ENCODE results near the gene IRAK1. TPM values are rescaled to one million over a fixed set of nuclear protein-coding genes. Genes with fewer than 3 reads are reported as not detected.
"Not testable (repeated sequence)": the region's sequence is repeated elsewhere in the genome, so short reads cannot be mapped to it uniquely, and the experiment has no call there.

IRAK1 gene
- total RNA-seq, 1 donor from 2014 or later: 69.1 TPM

DNA sequence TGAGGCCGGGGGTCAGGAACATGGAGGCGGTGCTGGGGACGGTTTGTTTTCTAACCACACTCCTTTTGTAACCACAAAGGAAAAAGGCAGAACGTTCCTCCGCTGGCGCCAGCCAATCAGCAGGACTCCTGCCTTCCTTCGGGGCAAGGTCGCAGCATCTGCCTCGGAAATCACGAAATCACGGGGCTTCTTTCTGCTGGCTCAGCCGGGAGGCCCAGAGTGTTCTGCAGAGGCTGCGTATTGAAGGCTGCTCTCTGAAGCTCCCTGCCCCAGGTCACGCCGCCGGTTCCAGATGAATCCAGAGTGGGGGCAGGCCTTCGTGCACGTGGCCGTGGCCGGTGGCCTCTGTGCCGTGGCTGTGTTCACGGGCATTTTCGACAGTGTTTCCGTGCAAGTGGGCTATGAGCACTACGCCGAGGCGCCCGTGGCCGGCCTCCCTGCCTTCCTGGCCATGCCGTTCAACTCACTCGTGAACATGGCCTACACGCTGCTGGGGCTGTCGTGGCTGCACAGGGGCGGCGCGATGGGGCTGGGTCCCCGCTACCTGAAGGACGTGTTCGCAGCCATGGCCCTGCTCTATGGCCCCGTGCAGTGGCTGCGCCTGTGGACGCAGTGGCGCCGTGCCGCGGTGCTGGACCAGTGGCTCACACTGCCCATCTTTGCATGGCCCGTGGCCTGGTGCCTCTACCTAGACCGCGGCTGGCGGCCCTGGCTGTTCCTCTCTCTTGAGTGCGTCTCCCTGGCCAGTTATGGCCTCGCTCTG lies 37.8 kb downstream of the IRAK1 start:
- no peak overlapping the region for H3K4me3 Mint-ChIP-seq
- no peaks in the 10 kb centered on the region for H3K4me1 Mint-ChIP-seq
- H3K27ac Mint-ChIP-seq: no peak overlapping the region
- peaks cover 14% of the 10 kb centered on the region for H3K36me3 Mint-ChIP-seq
- TF ChIP-seq, protein P1, sequence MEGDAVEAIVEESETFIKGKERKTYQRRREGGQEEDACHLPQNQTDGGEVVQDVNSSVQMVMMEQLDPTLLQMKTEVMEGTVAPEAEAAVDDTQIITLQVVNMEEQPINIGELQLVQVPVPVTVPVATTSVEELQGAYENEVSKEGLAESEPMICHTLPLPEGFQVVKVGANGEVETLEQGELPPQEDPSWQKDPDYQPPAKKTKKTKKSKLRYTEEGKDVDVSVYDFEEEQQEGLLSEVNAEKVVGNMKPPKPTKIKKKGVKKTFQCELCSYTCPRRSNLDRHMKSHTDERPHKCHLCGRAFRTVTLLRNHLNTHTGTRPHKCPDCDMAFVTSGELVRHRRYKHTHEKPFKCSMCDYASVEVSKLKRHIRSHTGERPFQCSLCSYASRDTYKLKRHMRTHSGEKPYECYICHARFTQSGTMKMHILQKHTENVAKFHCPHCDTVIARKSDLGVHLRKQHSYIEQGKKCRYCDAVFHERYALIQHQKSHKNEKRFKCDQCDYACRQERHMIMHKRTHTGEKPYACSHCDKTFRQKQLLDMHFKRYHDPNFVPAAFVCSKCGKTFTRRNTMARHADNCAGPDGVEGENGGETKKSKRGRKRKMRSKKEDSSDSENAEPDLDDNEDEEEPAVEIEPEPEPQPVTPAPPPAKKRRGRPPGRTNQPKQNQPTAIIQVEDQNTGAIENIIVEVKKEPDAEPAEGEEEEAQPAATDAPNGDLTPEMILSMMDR (IDR thresholded peaks at IDR 0.05; ENCODE audit: unreplicated experiment): no peak
- no peaks in the 10 kb centered on the region for H3K27me3 Mint-ChIP-seq (ENCODE audit: low read depth)
- no peaks in the 10 kb centered on the region for H3K9me3 Mint-ChIP-seq
- no peak for DNase-seq (ENCODE audit: low spot score in 2 of 2, unreplicated experiment in 2 of 2)

DNA sequence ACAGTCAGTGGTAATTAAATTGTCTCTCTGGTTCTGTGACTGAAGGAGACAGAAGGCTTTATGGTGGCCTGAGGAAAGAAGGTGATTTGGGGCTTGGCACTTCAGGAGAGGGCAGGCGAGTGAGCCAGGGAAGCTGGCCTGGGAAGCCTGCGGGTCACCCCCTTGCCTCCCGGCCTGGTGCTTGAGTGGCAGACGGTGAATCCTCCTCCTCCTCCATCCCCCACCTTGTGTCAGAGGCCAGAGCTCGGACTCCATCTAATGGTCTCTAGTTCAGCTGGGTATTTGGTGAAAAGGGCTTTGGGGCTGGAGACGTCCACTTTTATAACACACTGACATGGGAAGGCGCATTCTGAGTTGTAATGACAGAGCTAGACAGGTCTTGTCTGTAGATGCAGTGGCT lies 38.5 kb downstream of the IRAK1 start:
- no peaks in the 10 kb centered on the region for H3K27me3 Mint-ChIP-seq (ENCODE audit: low read depth)
- no peak overlapping the region for H3K27ac Mint-ChIP-seq
- no peaks in the 10 kb centered on the region for H3K4me1 Mint-ChIP-seq
- H3K4me3 Mint-ChIP-seq: no peak overlapping the region
- TF ChIP-seq, protein P1 (IDR thresholded peaks at IDR 0.05; ENCODE audit: unreplicated experiment): no peak
- H3K36me3 Mint-ChIP-seq: peaks cover 14% of the 10 kb centered on the region
- no peaks in the 10 kb centered on the region for H3K9me3 Mint-ChIP-seq
- DNase-seq (ENCODE audit: low spot score in 2 of 2, unreplicated experiment in 2 of 2): no peak

DNA sequence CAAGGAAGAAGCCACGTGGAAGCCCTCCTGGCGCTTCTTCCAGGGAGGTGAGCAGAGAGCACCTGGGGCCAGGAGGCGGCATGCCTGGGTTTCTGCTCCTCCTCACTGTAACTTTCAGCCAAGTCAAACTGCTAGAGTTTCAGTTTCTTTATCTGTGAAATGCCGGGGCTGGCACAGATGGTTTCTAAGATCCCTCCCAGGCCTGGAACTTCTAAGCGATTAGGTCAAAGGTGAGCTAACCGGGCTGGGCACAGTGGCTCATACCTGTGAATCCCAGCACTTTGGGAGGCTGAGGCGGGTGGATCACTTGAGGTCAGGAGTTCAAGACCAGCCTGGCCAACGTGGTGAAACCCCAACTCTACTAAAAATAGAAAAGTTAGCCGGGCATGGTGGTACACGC lies 39.3 kb downstream of the IRAK1 start:
- not testable (repeated sequence) for H3K4me3 Mint-ChIP-seq; H3K27me3 Mint-ChIP-seq (ENCODE audit: low read depth); H3K9me3 Mint-ChIP-seq; H3K4me1 Mint-ChIP-seq; DNase-seq (ENCODE audit: low spot score in 2 of 2, unreplicated experiment in 2 of 2); H3K27ac Mint-ChIP-seq
- H3K36me3 Mint-ChIP-seq: peaks cover 14% of the 10 kb centered on the region

DNA sequence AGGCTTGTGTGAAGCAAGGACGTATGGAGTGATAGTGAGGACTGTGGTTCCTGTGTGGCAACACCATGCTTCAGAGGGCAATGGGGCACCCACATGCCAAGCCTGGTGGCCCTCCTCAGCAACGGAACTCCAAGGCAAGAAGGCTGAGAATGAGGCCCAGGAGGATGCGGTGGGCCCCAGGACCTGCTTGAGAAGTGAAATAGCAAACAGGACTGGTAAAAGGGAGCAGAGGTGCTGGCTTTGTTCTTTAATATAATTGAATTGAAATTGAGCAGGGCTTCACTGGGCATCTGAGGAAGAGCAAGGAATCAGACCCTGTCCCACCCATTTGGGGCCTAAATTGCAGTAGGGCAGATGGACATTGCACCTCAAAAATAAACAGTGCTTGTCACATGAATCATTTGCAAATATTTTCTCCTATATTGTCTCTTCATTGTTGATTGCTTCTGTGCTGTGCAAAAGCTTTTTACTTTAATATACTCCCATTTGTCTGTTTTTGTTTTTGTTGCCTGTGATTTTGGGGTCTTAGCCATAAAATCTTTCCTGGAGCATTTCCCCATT lies 44.9 kb downstream of the IRAK1 start:
- Mint-ChIP-seq H3K4me1 (peaks cover 23% of the 10 kb centered on the region), H3K36me3 (no peaks in the 10 kb centered on the region), H3K27ac (peak overlapping the region; percentile 97), H3K27me3 (ENCODE audit: low read depth) (no peaks in the 10 kb centered on the region), H3K4me3 (peak overlapping the region; percentile 39), H3K9me3 (no peaks in the 10 kb centered on the region)
- TF ChIP-seq, protein P1 (IDR thresholded peaks at IDR 0.05; ENCODE audit: unreplicated experiment): no peak
- no peak for DNase-seq (ENCODE audit: low spot score in 2 of 2, unreplicated experiment in 2 of 2)

DNA sequence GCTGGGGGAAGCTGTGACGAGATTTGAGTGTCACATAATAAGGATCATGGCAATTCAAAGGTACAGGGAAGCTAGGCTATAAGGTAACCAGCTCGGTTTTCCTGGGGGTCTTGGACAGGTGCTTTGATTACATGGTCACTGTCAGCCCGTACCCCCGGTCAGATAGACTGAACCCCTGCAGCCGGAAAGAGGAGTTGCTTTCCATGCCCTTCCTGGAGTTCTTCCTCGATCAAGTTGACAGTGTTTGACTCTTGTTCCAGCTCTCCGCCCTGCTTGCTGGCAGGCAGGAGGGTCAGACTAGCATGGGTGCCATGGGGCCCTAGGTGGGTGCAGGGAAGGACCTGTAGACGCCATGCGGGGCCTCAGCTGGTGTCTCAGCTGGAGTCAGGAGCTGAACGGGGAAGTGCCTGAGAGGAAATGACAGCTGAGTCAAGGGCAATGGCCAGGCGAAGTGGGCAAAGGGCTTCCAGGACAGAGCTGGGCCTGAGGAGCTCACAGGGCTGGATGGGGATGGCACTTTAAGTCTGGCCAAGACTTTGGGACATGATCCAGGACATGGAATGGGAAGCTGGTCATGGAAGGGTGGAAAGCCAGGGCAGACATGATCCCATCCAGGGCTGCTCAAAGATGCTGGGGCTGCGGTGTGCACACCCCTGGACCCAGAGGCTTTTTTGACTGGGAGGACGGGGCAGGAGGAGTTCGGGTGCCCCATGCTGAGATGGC lies 45.5 kb downstream of the IRAK1 start:
- no peaks in the 10 kb centered on the region for H3K36me3 Mint-ChIP-seq
- TF ChIP-seq, protein P1 (IDR thresholded peaks at IDR 0.05; ENCODE audit: unreplicated experiment): no peak
- no peak for DNase-seq (ENCODE audit: low spot score in 2 of 2, unreplicated experiment in 2 of 2)
- peaks cover 29% of the 10 kb centered on the region for H3K4me1 Mint-ChIP-seq
- peak overlapping the region; percentile 77 for H3K4me3 Mint-ChIP-seq
- no peaks in the 10 kb centered on the region for H3K27me3 Mint-ChIP-seq (ENCODE audit: low read depth)
- H3K9me3 Mint-ChIP-seq: no peaks in the 10 kb centered on the region
- peak overlapping the region; percentile 97 for H3K27ac Mint-ChIP-seq
